DND-41 (cell line): ENCODE measurements around the gene DVL1.

Experiments used
- ATAC-seq: fragments of 200-7000 bp; cut with Tn5 transposase; 3 replicates; pipeline ENCODE4 v1.9.1; 2021; ENCODE audit warnings: low read depth; ENCODE audit not compliant: insufficient read depth
- DNase-seq: peaks from one replicate; pipeline ENCODE4 v3.0.0-alpha.2; 2020
- H2AFZ ChIP-seq: 2 replicates; pipeline ENCODE4 v1.6.0; 2012; ENCODE audit warnings: low read depth, low read length
- H3K27ac ChIP-seq: 2 replicates; pipeline ENCODE4 v1.5.1; 2012; ENCODE audit warnings: low read length, inconsistent platforms
- H3K27me3 ChIP-seq: fragments of 200-600 bp; sonication (generic); 2 replicates; pipeline ENCODE4 v1.6.0; 2012; ENCODE audit warnings: low read length, mild to moderate bottlenecking, inconsistent platforms; ENCODE audit not compliant: insufficient read depth, poor library complexity
- H3K36me3 ChIP-seq: 2 replicates; pipeline ENCODE4 v1.5.1; 2012; ENCODE audit warnings: low read length, inconsistent platforms; ENCODE audit not compliant: insufficient read depth
- H3K4me1 ChIP-seq: 2 replicates; pipeline ENCODE4 v1.5.1; 2012; ENCODE audit warnings: mild to moderate bottlenecking, low read length; ENCODE audit not compliant: insufficient read depth
- H3K4me2 ChIP-seq: 2 replicates; pipeline ENCODE4 v1.6.0; 2012; ENCODE audit warnings: mild to moderate bottlenecking, moderate library complexity, low read length, inconsistent platforms; ENCODE audit not compliant: insufficient read depth
- H3K4me3 ChIP-seq, 2 experiments: fragments of 200-600 bp in 1 of 2; shearing (Covaris generic) in 1 of 2; 2 replicates each; pipeline ENCODE4 v1.5.1; 2012 to 2016; ENCODE audit warnings: inconsistent platforms in 2 of 2, low read length in 2 of 2, mild to moderate bottlenecking in 2 of 2, low read depth in 1 of 2, moderate library complexity in 1 of 2
- H3K79me2 ChIP-seq: 2 replicates; pipeline ENCODE4 v1.6.0; 2012; ENCODE audit warnings: low read length, inconsistent platforms; ENCODE audit not compliant: insufficient read depth
- H3K9ac ChIP-seq: 2 replicates; pipeline ENCODE4 v1.6.0; 2012; ENCODE audit warnings: low read depth, mild to moderate bottlenecking, inconsistent platforms, low read length, moderate library complexity
- H3K9me3 ChIP-seq: 2 replicates; pipeline ENCODE4 v1.5.1; 2012; ENCODE audit warnings: low read length, moderate library complexity, mild to moderate bottlenecking, inconsistent platforms; ENCODE audit not compliant: insufficient read depth, severe bottlenecking
- H4K20me1 ChIP-seq: 2 replicates; pipeline ENCODE4 v1.6.0; 2012; ENCODE audit warnings: low read length; ENCODE audit not compliant: insufficient read depth
- EZH2 ChIP-seq: IDR thresholded peaks from 3 replicates; pipeline ENCODE4 v1.6.1; 2012; ENCODE audit warnings: borderline replicate concordance, low read depth, mild to moderate bottlenecking, moderate library complexity, low read length, inconsistent platforms; ENCODE audit not compliant: severe bottlenecking
- TF ChIP-seq, protein P1 (sequence below): IDR thresholded peaks from 2 replicates; pipeline ENCODE4 v1.5.1; 2012; ENCODE audit warnings: borderline replicate concordance, low read length, moderate library complexity, mild to moderate bottlenecking; ENCODE audit not compliant: poor library complexity, severe bottlenecking; ENCODE audit errors: extremely low read depth

DVL1 gene

DNA sequence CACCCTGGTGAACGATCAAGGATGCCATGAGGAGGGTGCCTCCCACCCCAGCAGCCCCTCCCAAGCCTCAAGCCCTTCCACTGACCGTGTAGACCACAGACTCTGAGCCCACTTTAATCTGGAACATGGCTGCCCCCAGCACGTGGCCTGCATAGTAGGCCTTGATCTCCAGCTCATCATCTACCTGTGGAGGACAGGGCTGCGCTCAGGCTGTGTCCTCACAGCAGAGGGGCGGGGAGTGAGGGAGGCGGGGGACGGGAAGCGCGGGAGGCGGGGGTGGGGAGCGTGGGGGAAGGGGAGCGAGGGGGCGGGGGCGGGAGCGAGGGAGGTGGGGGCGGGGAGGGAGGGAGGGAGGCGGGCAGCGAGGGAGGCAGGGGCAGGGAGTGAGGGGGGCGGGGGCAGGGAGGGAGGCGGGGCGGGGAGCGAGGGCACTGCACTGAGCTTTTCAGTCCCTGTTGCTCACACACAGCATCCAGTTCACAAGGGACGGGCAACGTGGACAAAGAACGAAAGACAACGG is 33.7 kb downstream of the DVL1 start:
- H3K36me3 ChIP-seq: peaks cover 85% of the 10 kb centered on the region
- no peak overlapping the region for H3K27ac ChIP-seq
- no peak overlapping the region for H3K4me3 ChIP-seq
- H3K4me2 ChIP-seq: no peak overlapping the region
- TF ChIP-seq EZH2: no peak
- TF ChIP-seq, protein P1, sequence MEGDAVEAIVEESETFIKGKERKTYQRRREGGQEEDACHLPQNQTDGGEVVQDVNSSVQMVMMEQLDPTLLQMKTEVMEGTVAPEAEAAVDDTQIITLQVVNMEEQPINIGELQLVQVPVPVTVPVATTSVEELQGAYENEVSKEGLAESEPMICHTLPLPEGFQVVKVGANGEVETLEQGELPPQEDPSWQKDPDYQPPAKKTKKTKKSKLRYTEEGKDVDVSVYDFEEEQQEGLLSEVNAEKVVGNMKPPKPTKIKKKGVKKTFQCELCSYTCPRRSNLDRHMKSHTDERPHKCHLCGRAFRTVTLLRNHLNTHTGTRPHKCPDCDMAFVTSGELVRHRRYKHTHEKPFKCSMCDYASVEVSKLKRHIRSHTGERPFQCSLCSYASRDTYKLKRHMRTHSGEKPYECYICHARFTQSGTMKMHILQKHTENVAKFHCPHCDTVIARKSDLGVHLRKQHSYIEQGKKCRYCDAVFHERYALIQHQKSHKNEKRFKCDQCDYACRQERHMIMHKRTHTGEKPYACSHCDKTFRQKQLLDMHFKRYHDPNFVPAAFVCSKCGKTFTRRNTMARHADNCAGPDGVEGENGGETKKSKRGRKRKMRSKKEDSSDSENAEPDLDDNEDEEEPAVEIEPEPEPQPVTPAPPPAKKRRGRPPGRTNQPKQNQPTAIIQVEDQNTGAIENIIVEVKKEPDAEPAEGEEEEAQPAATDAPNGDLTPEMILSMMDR: no peak
- H3K4me1 ChIP-seq: peaks cover 7% of the 10 kb centered on the region
- H2AFZ ChIP-seq: no peak overlapping the region
- ATAC-seq (no peak), DNase-seq (no peak)
- peaks cover 69% of the 10 kb centered on the region for H3K79me2 ChIP-seq
- peaks cover 70% of the 10 kb centered on the region for H4K20me1 ChIP-seq
- no peak overlapping the region for H3K9ac ChIP-seq
- H3K9me3 ChIP-seq: no peaks in the 10 kb centered on the region
- H3K27me3 ChIP-seq: no peaks in the 10 kb centered on the region

DNA sequence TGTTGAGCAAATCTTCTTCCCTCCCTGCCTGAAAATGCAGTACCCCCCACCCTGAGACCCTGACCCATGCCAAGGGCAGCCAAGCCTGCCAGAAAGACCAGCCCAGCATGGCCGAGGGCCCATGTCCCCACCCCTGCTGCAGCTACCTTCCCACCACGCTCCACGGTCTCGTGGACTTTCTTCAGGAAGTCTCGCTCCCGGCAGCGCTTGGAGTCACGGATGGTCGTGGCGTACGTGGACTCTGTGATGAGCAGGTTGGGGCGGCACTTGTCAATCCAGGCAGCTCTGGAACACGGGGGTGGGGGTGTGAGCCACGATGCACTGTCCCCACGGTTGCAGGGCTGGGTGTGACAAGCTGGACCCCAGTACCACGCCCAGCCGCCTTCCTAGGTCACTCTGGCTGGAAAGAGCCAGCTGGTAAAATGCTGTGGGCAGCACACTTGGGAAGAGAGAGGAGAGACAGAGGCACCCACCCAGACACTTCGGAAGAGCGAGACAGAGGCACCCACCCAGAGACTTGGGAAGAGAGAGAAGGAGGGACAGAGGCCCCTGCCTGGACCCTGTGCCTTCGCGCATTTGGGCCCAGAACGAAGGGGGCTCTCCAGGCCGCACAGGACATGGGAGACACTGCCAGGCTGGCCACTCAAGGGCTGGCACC is 34.4 kb downstream of the DVL1 start:
- Histone ChIP-seq H3K27ac (no peak overlapping the region), H4K20me1 (peaks cover 70% of the 10 kb centered on the region), H3K36me3 (peaks cover 87% of the 10 kb centered on the region)

DNA sequence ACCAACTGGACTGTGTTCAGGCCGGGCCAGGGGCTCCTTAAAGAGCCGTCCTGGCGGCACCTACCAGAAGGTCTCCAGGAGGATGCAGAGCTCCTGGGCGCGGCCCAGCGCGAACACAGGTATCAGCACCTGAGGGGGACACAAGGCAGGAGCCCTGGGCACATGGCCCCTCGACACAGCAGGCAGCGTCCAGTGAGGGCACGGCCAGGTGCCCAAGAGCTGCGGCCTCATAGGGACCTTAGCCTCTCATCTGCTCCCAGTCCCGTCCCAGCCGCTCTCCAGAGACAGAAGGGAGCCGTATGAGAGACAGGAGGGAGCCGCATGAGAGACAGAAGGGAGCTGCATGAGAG is 35.0 kb downstream of the DVL1 start:
- ATAC-seq (no peak), DNase-seq (no peak)
- H3K9me3 ChIP-seq: no peaks in the 10 kb centered on the region
- H3K79me2 ChIP-seq: peaks cover 69% of the 10 kb centered on the region
- H4K20me1 ChIP-seq: peaks cover 66% of the 10 kb centered on the region
- H3K27ac ChIP-seq: no peak overlapping the region
- H3K4me1 ChIP-seq: peaks cover 16% of the 10 kb centered on the region
- no peak overlapping the region for H2AFZ ChIP-seq
- H3K4me3 ChIP-seq: no peak overlapping the region
- H3K9ac ChIP-seq: no peak overlapping the region
- no peak for TF ChIP-seq EZH2
- TF ChIP-seq, protein P1: no peak
- H3K27me3 ChIP-seq: no peaks in the 10 kb centered on the region
- H3K4me2 ChIP-seq: no peak overlapping the region
- peaks cover 85% of the 10 kb centered on the region for H3K36me3 ChIP-seq

More for the DNA sequence above, 34.4 kb downstream of the DVL1 start:
- no peak for TF ChIP-seq EZH2
- TF ChIP-seq, protein P1: no peak
- DNase-seq: no peak
- H2AFZ ChIP-seq: no peak overlapping the region
- H3K79me2 ChIP-seq: peaks cover 69% of the 10 kb centered on the region
- no peaks in the 10 kb centered on the region for H3K9me3 ChIP-seq
- H3K27me3 ChIP-seq: no peaks in the 10 kb centered on the region
- no peak for ATAC-seq
- H3K4me1 ChIP-seq: peaks cover 10% of the 10 kb centered on the region
- H3K9ac ChIP-seq: no peak overlapping the region
- H3K4me3 ChIP-seq: no peak overlapping the region
- H3K4me2 ChIP-seq: no peak overlapping the region
